Tibial artery (tissue), 4 donors: Measurements from ENCODE around the gene UBE3D.

Source experiments
- DNase-seq, 2 donors: peaks; one replicate each; pipeline ENCODE4 v3.0.0-alpha.2; 2019
- H3K27ac ChIP-seq, 2 donors: fragments of 200-600 bp; sonication (generic) in 1 of 2; 1 replicate in 1 of 2; 2 replicates in 1 of 2; pipeline ENCODE4 v1.5.1; 2018 to 2019; ENCODE audit warnings: mild to moderate bottlenecking in 1 of 2
- H3K27me3 ChIP-seq, 2 donors: fragments of 200-600 bp; sonication (generic) in 1 of 2; one replicate each; pipeline versions ENCODE4 v1.5.1 to v1.6.0; 2016 to 2019
- H3K36me3 ChIP-seq, 3 donors: fragments of 200-600 bp; sonication (generic) in 2 of 3; one replicate each; pipeline ENCODE4 v1.5.1; 2016 to 2019; ENCODE audit warnings: mild to moderate bottlenecking in 2 of 3
- H3K4me1 ChIP-seq, 4 donors: fragments of 200-600 bp; sonication (generic) in 2 of 4; 1 replicate in 3 of 4; 2 replicates in 1 of 4; pipeline ENCODE4 v1.5.1; 2016 to 2019
- H3K4me3 ChIP-seq, 2 donors: fragments of 200-600 bp; sonication (generic) in 1 of 2; 1 replicate in 1 of 2; 2 replicates in 1 of 2; pipeline ENCODE4 v1.5.1; 2018 to 2019; ENCODE audit warnings: mild to moderate bottlenecking in 2 of 2
- H3K9me3 ChIP-seq, 3 donors: fragments of 200-600 bp; sonication (generic) in 1 of 3; one replicate each; pipeline ENCODE4 v1.5.1; 2016 to 2019
- CTCF ChIP-seq, 2 experiments: fragments of 200-600 bp in 1 of 2; fragments of 450-650 bp in 1 of 2; IDR thresholded peaks; one replicate each; pipeline ENCODE4 v1.5.1; 2017 to 2019; ENCODE audit warnings: antibody characterized with exemption in 2 of 2, mild to moderate bottlenecking in 1 of 2, moderate library complexity in 1 of 2
- intact Hi-C: fragments of 100-400 bp; cut with DNase I; formaldehyde crosslinking; loops from one replicate; pipeline ENCODE4 v1.15.0; 2023; ENCODE audit warnings: low total_unique reads

The UBE3D gene

GRCh38 chr6:82987951-82988350, 77.7 kb downstream of the UBE3D start:
- Histone ChIP-seq H3K9me3 (no peaks in the 10 kb centered on the region), H3K27ac (no peak overlapping the region), H3K4me1 (no peaks in the 10 kb centered on the region), H3K4me3 (no peak overlapping the region), H3K27me3 (no peaks in the 10 kb centered on the region), H3K36me3 (no peaks in the 10 kb centered on the region)
- DNase-seq = no peak
- intact Hi-C loops = no loop called here
- no peak for TF ChIP-seq CTCF (IDR thresholded peaks at IDR 0.05)

GRCh38 chr6:82987416-82987815, 78.2 kb downstream of the UBE3D start:
- no peak for TF ChIP-seq CTCF (IDR thresholded peaks at IDR 0.05)

GRCh38 chr6:82984720-82985119, 80.9 kb downstream of the UBE3D start:
- H3K27ac ChIP-seq = no peak overlapping the region
- DNase-seq = no peak
- intact Hi-C loops = no loop called here
- no peaks in the 10 kb centered on the region for H3K36me3 ChIP-seq
- H3K4me1 ChIP-seq = no peaks in the 10 kb centered on the region
- H3K4me3 ChIP-seq = no peak overlapping the region
- no peaks in the 10 kb centered on the region for H3K27me3 ChIP-seq
- no peak for TF ChIP-seq CTCF (IDR thresholded peaks at IDR 0.05)
- H3K9me3 ChIP-seq = no peaks in the 10 kb centered on the region

More at GRCh38 chr6:82987416-82987815, 78.2 kb downstream of the UBE3D start:
- Histone ChIP-seq H3K4me1 (no peaks in the 10 kb centered on the region), H3K4me3 (no peak overlapping the region), H3K27me3 (no peaks in the 10 kb centered on the region), H3K36me3 (no peaks in the 10 kb centered on the region), H3K27ac (no peak overlapping the region), H3K9me3 (no peaks in the 10 kb centered on the region)
- intact Hi-C loops = no loop called here
- DNase-seq = no peak

GRCh38 chr6:82980086-82980485, 85.6 kb downstream of the UBE3D start:
- H3K27me3 ChIP-seq = no peaks in the 10 kb centered on the region
- no peak overlapping the region for H3K27ac ChIP-seq
- H3K4me1 ChIP-seq = no peaks in the 10 kb centered on the region
- no peak overlapping the region for H3K4me3 ChIP-seq
- no peaks in the 10 kb centered on the region for H3K9me3 ChIP-seq
- H3K36me3 ChIP-seq = no peaks in the 10 kb centered on the region
- intact Hi-C loops = no loop called here
- DNase-seq = no peak
- TF ChIP-seq CTCF (IDR thresholded peaks at IDR 0.05) = no peak

GRCh38 chr6:82979657-82980056, 86.0 kb downstream of the UBE3D start:
- no peaks in the 10 kb centered on the region for H3K9me3 ChIP-seq
- H3K27ac ChIP-seq = no peak overlapping the region
- H3K36me3 ChIP-seq = no peaks in the 10 kb centered on the region
- no peak overlapping the region for H3K4me3 ChIP-seq
- no peaks in the 10 kb centered on the region for H3K27me3 ChIP-seq
- TF ChIP-seq CTCF (IDR thresholded peaks at IDR 0.05) = no peak
- intact Hi-C loops = no loop called here
- DNase-seq = no peak
- no peaks in the 10 kb centered on the region for H3K4me1 ChIP-seq

GRCh38 chr6:82978362-82978945, 87.2 kb downstream of the UBE3D start:
- DNase-seq = no peak
- H3K4me3 ChIP-seq = no peak overlapping the region
- H3K4me1 ChIP-seq = no peaks in the 10 kb centered on the region
- TF ChIP-seq CTCF (IDR thresholded peaks at IDR 0.05) = no peak
- H3K27ac ChIP-seq = no peak overlapping the region
- no peaks in the 10 kb centered on the region for H3K9me3 ChIP-seq
- intact Hi-C loops = no loop called here
- no peaks in the 10 kb centered on the region for H3K36me3 ChIP-seq
- no peaks in the 10 kb centered on the region for H3K27me3 ChIP-seq
